Activated CD8-positive, alpha-beta T cell treated with anti-CD3 and anti-CD28 coated beads for 36 hours (primary cell): ENCODE data around the gene DCUN1D4. TPM values are rescaled to one million over a fixed set of nuclear protein-coding genes. Genes with fewer than 3 reads are reported as not detected.

Experiments used
- ATAC-seq: fragments of 200-7000 bp; cut with Tn5 transposase; one replicate; pipeline ENCODE4 v1.10.0; 2021; ENCODE audit warnings: mild to moderate bottlenecking, moderate library complexity
- CTCF ChIA-PET: fragments of 350-600 bp; sonication (Branson Sonifier 250); formaldehyde crosslinking; loops from one replicate; lab custom pipeline; 2021; ENCODE audit warnings: antibody characterized with exemption; lab: Charles Lee
- POLR2A ChIA-PET: fragments of 350-600 bp; sonication (Branson Sonifier 250); formaldehyde crosslinking; loops from one replicate; lab custom pipeline; 2021; ENCODE audit warnings: antibody characterized with exemption; lab: Charles Lee
- DNase-seq: peaks from one replicate; pipeline ENCODE4 v3.0.0-alpha.2; 2020
- H3K27ac Mint-ChIP-seq: one replicate; pipeline ENCODE4 v1.8.0; 2021; ENCODE audit warnings: mild to moderate bottlenecking, mixed read lengths
- H3K27me3 Mint-ChIP-seq: one replicate; pipeline ENCODE4 v1.8.0; 2021; ENCODE audit warnings: mixed read lengths
- H3K36me3 Mint-ChIP-seq: one replicate; pipeline ENCODE4 v1.8.0; 2021; ENCODE audit warnings: low read depth, mixed read lengths
- H3K4me1 Mint-ChIP-seq: one replicate; pipeline ENCODE4 v1.8.0; 2021; ENCODE audit warnings: low read depth, mixed read lengths
- H3K4me3 Mint-ChIP-seq: one replicate; pipeline ENCODE4 v1.8.0; 2021; ENCODE audit warnings: mild to moderate bottlenecking, moderate library complexity, mixed read lengths
- H3K9me3 Mint-ChIP-seq: one replicate; pipeline ENCODE4 v1.8.0; 2021; ENCODE audit warnings: mixed read lengths
- CTCF ChIP-seq: fragments of 200-600 bp; IDR thresholded peaks from one replicate; pipeline ENCODE4 v1.8.0; 2022; ENCODE audit warnings: antibody characterized with exemption, mild to moderate bottlenecking
- intact Hi-C: fragments of 100-400 bp; cut with micrococcal nuclease; formaldehyde crosslinking; loops from one replicate; pipeline ENCODE4 v1.10.0; 2022
- total RNA-seq, 2 experiments: library from RNA; stranded (reverse); gene quantifications; one replicate each; pipeline ENCODE4 v1.2.3, GENCODE V29; 2021

Gene DCUN1D4
- total RNA-seq, 2 experiments from 2014 or later, result 32.6 to 39.8 TPM

GRCh38 chr4:51859476-51860031 lies 16.6 kb downstream of the DCUN1D4 start:
- ChIA-PET POLR2A (no interaction called here), CTCF (no interaction called here)
- no peaks in the 10 kb centered on the region for H3K9me3 Mint-ChIP-seq
- H3K4me1 Mint-ChIP-seq, result peaks cover 21% of the 10 kb centered on the region
- ATAC-seq (no peak), DNase-seq (no peak)
- TF ChIP-seq CTCF, result no peak
- H3K27ac Mint-ChIP-seq, result no peak overlapping the region
- H3K4me3 Mint-ChIP-seq, result no peak overlapping the region
- intact Hi-C loops, result no loop called here
- no peaks in the 10 kb centered on the region for H3K27me3 Mint-ChIP-seq
- H3K36me3 Mint-ChIP-seq, result peaks cover 27% of the 10 kb centered on the region

- H3K4me1 Mint-ChIP-seq, result peaks cover 15% of the 10 kb centered on the region
- ATAC-seq (no peak), DNase-seq (no peak)
- TF ChIP-seq CTCF, result no peak
- no peak overlapping the region for H3K4me3 Mint-ChIP-seq
- H3K27ac Mint-ChIP-seq, result no peak overlapping the region
- H3K36me3 Mint-ChIP-seq, result peaks cover 30% of the 10 kb centered on the region
- ChIA-PET CTCF (interaction anchor here (1.2 kb wide), 1 partner anchor 34 kb away, joined by 3 read pairs; no protein-coding TSS in a partner anchor), POLR2A (interaction anchor here (1.4 kb wide), 1 partner anchor 17 kb away, joined by 4 read pairs; no protein-coding TSS in a partner anchor)
- H3K9me3 Mint-ChIP-seq, result no peaks in the 10 kb centered on the region
- intact Hi-C loops, result no loop called here
- H3K27me3 Mint-ChIP-seq, result no peaks in the 10 kb centered on the region
These were observed 19.2 kb downstream of the DCUN1D4 start for GRCh38 chr4:51862199-51862598.

- no peaks in the 10 kb centered on the region for H3K27me3 Mint-ChIP-seq
- no peaks in the 10 kb centered on the region for H3K9me3 Mint-ChIP-seq
- TF ChIP-seq CTCF, result no peak
- H3K4me3 Mint-ChIP-seq, result no peak overlapping the region
- CTCF ChIA-PET, result interaction anchor here (0.6 to 1.2 kb wide), 2 partner anchors 33 to 45 kb away, joined by 3 read pairs; no protein-coding TSS in a partner anchor
- peaks cover 10% of the 10 kb centered on the region for H3K4me1 Mint-ChIP-seq
- ATAC-seq (no peak), DNase-seq (no peak)
- peaks cover 31% of the 10 kb centered on the region for H3K36me3 Mint-ChIP-seq
- POLR2A ChIA-PET, result interaction anchor here (1.4 kb wide), 1 partner anchor 17 kb away, joined by 4 read pairs; no protein-coding TSS in a partner anchor
- H3K27ac Mint-ChIP-seq, result no peak overlapping the region
- intact Hi-C loops, result no loop called here
These were observed 19.8 kb downstream of the DCUN1D4 start for GRCh38 chr4:51862781-51863180.

DNA sequence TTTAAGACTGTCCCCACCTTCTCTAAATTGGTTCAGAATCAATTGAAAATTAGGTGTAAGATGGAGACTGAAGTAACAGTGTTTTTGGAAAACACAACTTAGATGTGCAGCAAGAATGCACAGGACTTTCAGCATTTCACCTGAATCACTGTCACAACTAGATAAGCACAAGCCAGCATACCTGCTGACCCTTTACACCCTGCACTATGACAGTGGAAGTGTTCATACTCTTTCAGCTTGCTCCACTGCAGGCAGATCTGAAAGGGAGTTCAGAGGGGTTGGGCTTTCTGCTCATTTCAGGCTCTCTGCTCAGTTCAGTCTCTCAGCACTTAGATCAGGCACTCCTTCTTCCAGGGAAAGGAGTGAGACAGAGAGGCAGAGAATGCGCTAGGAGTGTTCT lies 22.8 kb downstream of the DCUN1D4 start:
- Mint-ChIP-seq H3K4me3 (no peak overlapping the region), H3K27me3 (no peaks in the 10 kb centered on the region), H3K9me3 (no peaks in the 10 kb centered on the region), H3K27ac (no peak overlapping the region), H3K4me1 (peaks cover 8% of the 10 kb centered on the region), H3K36me3 (peaks cover 34% of the 10 kb centered on the region)
- no peak for ATAC-seq
- intact Hi-C loops, result no loop called here
- DNase-seq, result no peak
- TF ChIP-seq CTCF, result no peak
- CTCF ChIA-PET, result no interaction called here
- POLR2A ChIA-PET, result interaction anchor here (0.5 kb wide), 1 partner anchor 14 kb away, joined by 3 read pairs; no protein-coding TSS in a partner anchor

DNA sequence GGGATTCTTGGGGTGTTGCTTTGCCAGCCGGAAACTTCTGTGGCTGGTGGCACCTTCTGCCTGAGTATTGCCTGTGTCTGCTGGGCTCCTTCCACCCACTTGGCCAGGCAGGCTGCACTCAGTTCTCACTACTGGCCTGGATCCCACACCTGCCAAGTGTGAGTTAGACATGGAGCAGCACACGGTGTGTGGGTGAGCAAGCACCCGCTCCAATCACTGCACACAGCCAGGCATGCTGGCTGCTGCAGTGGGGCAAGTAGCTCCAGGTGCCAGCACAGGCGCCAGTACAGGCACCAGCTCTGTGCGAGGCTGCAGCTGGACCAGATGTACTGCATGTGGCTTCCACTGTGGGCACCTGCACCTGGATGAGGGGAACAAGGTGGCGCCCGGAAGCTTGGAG lies 23.9 kb downstream of the DCUN1D4 start:
- CTCF ChIA-PET, result no interaction called here
- Mint-ChIP-seq H3K4me1 (peaks cover 5% of the 10 kb centered on the region), H3K9me3 (no peaks in the 10 kb centered on the region), H3K36me3 (peaks cover 44% of the 10 kb centered on the region), H3K4me3 (no peak overlapping the region), H3K27ac (no peak overlapping the region), H3K27me3 (no peaks in the 10 kb centered on the region)
- intact Hi-C loops, result no loop called here
- no peak for ATAC-seq
- no peak for TF ChIP-seq CTCF
- POLR2A ChIA-PET, result no interaction called here
- no peak for DNase-seq
